ENCODE data around the gene OR6X1.
"Not testable (repeated sequence)": the region's sequence is repeated elsewhere in the genome, so short reads cannot be mapped to it uniquely, and the experiment has no call there.

The OR6X1 gene

GRCh38 chr11:123757976-123758375, 3.7 kb upstream of the OR6X1 start:
- WGBS, 2 experiments, result 90 to 97% methylated on average over 2 to 3 of the region's 3 CpGs
- no peak overlapping the region for H3K27ac ChIP-seq (ENCODE audit: insufficient read depth, low read depth, low read length, poor library complexity, severe bottlenecking)

GRCh38 chr11:123755813-123756212, 1.5 kb upstream of the OR6X1 start:
- 97 to 98% methylated on average over 1 to 3 of the region's 3 CpGs for WGBS, 2 experiments
- no peaks in the 10 kb centered on the region for H3K4me1 ChIP-seq (ENCODE audit: control insufficient read depth, insufficient read depth, low read length)
- H3K27ac ChIP-seq (ENCODE audit: insufficient read depth, low read depth, low read length, poor library complexity, severe bottlenecking), result no peak overlapping the region
- no peak overlapping the region for H3K4me3 ChIP-seq (ENCODE audit: insufficient read depth, low read depth, low read length)
- H3K9me3 ChIP-seq (ENCODE audit: control insufficient read depth, low read length), result no peaks in the 10 kb centered on the region
- no peaks in the 10 kb centered on the region for H3K27me3 ChIP-seq (ENCODE audit: control insufficient read depth, insufficient read depth, low read length, poor library complexity, severe bottlenecking)
- H3K36me3 ChIP-seq (ENCODE audit: control insufficient read depth, insufficient read depth, low read length), result no peaks in the 10 kb centered on the region

More at GRCh38 chr11:123757976-123758375, 3.7 kb upstream of the OR6X1 start:
- Histone ChIP-seq H3K4me1 (ENCODE audit: control insufficient read depth, insufficient read depth, low read length) (no peaks in the 10 kb centered on the region), H3K36me3 (ENCODE audit: control insufficient read depth, insufficient read depth, low read length) (no peaks in the 10 kb centered on the region), H3K4me3 (ENCODE audit: insufficient read depth, low read depth, low read length) (no peak overlapping the region), H3K9me3 (ENCODE audit: control insufficient read depth, low read length) (no peaks in the 10 kb centered on the region), H3K27me3 (ENCODE audit: control insufficient read depth, insufficient read depth, low read length, poor library complexity, severe bottlenecking) (no peaks in the 10 kb centered on the region)

- no peaks in the 10 kb centered on the region for H3K27me3 ChIP-seq (ENCODE audit: control insufficient read depth, insufficient read depth, low read length, poor library complexity, severe bottlenecking)
- H3K4me1 ChIP-seq (ENCODE audit: control insufficient read depth, insufficient read depth, low read length), result no peaks in the 10 kb centered on the region
- H3K9me3 ChIP-seq (ENCODE audit: control insufficient read depth, low read length), result no peaks in the 10 kb centered on the region
- no peak overlapping the region for H3K27ac ChIP-seq (ENCODE audit: insufficient read depth, low read depth, low read length, poor library complexity, severe bottlenecking)
- H3K4me3 ChIP-seq (ENCODE audit: insufficient read depth, low read depth, low read length), result no peak overlapping the region
- H3K36me3 ChIP-seq (ENCODE audit: control insufficient read depth, insufficient read depth, low read length), result no peaks in the 10 kb centered on the region
These were observed 1.0 kb upstream of the OR6X1 start for GRCh38 chr11:123755344-123755743.

- no peak overlapping the region for H3K27ac ChIP-seq (ENCODE audit: insufficient read depth, low read depth, low read length, poor library complexity, severe bottlenecking)
- H3K4me1 ChIP-seq (ENCODE audit: control insufficient read depth, insufficient read depth, low read length), result no peaks in the 10 kb centered on the region
- H3K27me3 ChIP-seq (ENCODE audit: control insufficient read depth, insufficient read depth, low read length, poor library complexity, severe bottlenecking), result no peaks in the 10 kb centered on the region
- no peak overlapping the region for H3K4me3 ChIP-seq (ENCODE audit: insufficient read depth, low read depth, low read length)
- H3K36me3 ChIP-seq (ENCODE audit: control insufficient read depth, insufficient read depth, low read length), result no peaks in the 10 kb centered on the region
- H3K9me3 ChIP-seq (ENCODE audit: control insufficient read depth, low read length), result no peaks in the 10 kb centered on the region
These were observed 1.2 kb downstream of the OR6X1 start for GRCh38 chr11:123753110-123753509.

- Histone ChIP-seq H3K9me3 (ENCODE audit: control insufficient read depth, low read length) (no peaks in the 10 kb centered on the region), H3K27ac (ENCODE audit: insufficient read depth, low read depth, low read length, poor library complexity, severe bottlenecking) (no peak overlapping the region), H3K27me3 (ENCODE audit: control insufficient read depth, insufficient read depth, low read length, poor library complexity, severe bottlenecking) (no peaks in the 10 kb centered on the region), H3K4me3 (ENCODE audit: insufficient read depth, low read depth, low read length) (no peak overlapping the region), H3K4me1 (ENCODE audit: control insufficient read depth, insufficient read depth, low read length) (no peaks in the 10 kb centered on the region), H3K36me3 (ENCODE audit: control insufficient read depth, insufficient read depth, low read length) (no peaks in the 10 kb centered on the region)
- 93 to 100% methylated on average over 1 of the region's 1 CpG for WGBS, 2 experiments
These were observed 2.5 kb downstream of the OR6X1 start for GRCh38 chr11:123751781-123752180.

GRCh38 chr11:123748349-123748748, 6.0 kb downstream of the OR6X1 start:
- H3K36me3 ChIP-seq (ENCODE audit: control insufficient read depth, insufficient read depth, low read length); H3K4me3 ChIP-seq (ENCODE audit: insufficient read depth, low read depth, low read length); H3K27ac ChIP-seq (ENCODE audit: insufficient read depth, low read depth, low read length, poor library complexity, severe bottlenecking); H3K4me1 ChIP-seq (ENCODE audit: control insufficient read depth, insufficient read depth, low read length); H3K9me3 ChIP-seq (ENCODE audit: control insufficient read depth, low read length); H3K27me3 ChIP-seq (ENCODE audit: control insufficient read depth, insufficient read depth, low read length, poor library complexity, severe bottlenecking): not testable (repeated sequence)
- 92 to 93% methylated on average over 2 of the region's 2 CpGs for WGBS, 2 experiments

- H3K9me3 ChIP-seq (ENCODE audit: control insufficient read depth, low read length), result no peaks in the 10 kb centered on the region
- H3K36me3 ChIP-seq (ENCODE audit: control insufficient read depth, insufficient read depth, low read length), result no peaks in the 10 kb centered on the region
- H3K27me3 ChIP-seq (ENCODE audit: control insufficient read depth, insufficient read depth, low read length, poor library complexity, severe bottlenecking), result no peaks in the 10 kb centered on the region
- no peak overlapping the region for H3K27ac ChIP-seq (ENCODE audit: insufficient read depth, low read depth, low read length, poor library complexity, severe bottlenecking)
- no peak overlapping the region for H3K4me3 ChIP-seq (ENCODE audit: insufficient read depth, low read depth, low read length)
- WGBS, 2 experiments, result 8 to 9% methylated on average over 1 of the region's 2 CpGs
- H3K4me1 ChIP-seq (ENCODE audit: control insufficient read depth, insufficient read depth, low read length), result peaks cover 3% of the 10 kb centered on the region
These were observed 8.4 kb downstream of the OR6X1 start for GRCh38 chr11:123745764-123746451.

- no peak overlapping the region for H3K27ac ChIP-seq (ENCODE audit: insufficient read depth, low read depth, low read length, poor library complexity, severe bottlenecking)
- peaks cover 16% of the 10 kb centered on the region for H3K36me3 ChIP-seq (ENCODE audit: control insufficient read depth, insufficient read depth, low read length)
- no peaks in the 10 kb centered on the region for H3K9me3 ChIP-seq (ENCODE audit: control insufficient read depth, low read length)
- H3K4me1 ChIP-seq (ENCODE audit: control insufficient read depth, insufficient read depth, low read length), result peaks cover 12% of the 10 kb centered on the region
- peak overlapping the region; percentile 11 for H3K4me3 ChIP-seq (ENCODE audit: insufficient read depth, low read depth, low read length)
- 3 to 29% methylated on average over 1 to 3 of the region's 3 CpGs for WGBS, 2 experiments
- no peaks in the 10 kb centered on the region for H3K27me3 ChIP-seq (ENCODE audit: control insufficient read depth, insufficient read depth, low read length, poor library complexity, severe bottlenecking)
These were observed 11.6 kb downstream of the OR6X1 start for GRCh38 chr11:123742724-123743120.

- H3K27me3 ChIP-seq (ENCODE audit: control insufficient read depth, insufficient read depth, low read length, poor library complexity, severe bottlenecking), result no peaks in the 10 kb centered on the region
- H3K27ac ChIP-seq (ENCODE audit: insufficient read depth, low read depth, low read length, poor library complexity, severe bottlenecking), result peak overlapping the region; percentile 45
- WGBS, 2 experiments, result 6 to 7% methylated on average over 12 of the region's 12 CpGs
- peaks cover 21% of the 10 kb centered on the region for H3K36me3 ChIP-seq (ENCODE audit: control insufficient read depth, insufficient read depth, low read length)
- H3K4me1 ChIP-seq (ENCODE audit: control insufficient read depth, insufficient read depth, low read length), result peaks cover 12% of the 10 kb centered on the region
- H3K9me3 ChIP-seq (ENCODE audit: control insufficient read depth, low read length), result no peaks in the 10 kb centered on the region
- peak overlapping the region; percentile 63 for H3K4me3 ChIP-seq (ENCODE audit: insufficient read depth, low read depth, low read length)
These were observed 12.1 kb downstream of the OR6X1 start for GRCh38 chr11:123742031-123742723.

GRCh38 chr11:123741159-123742030, 12.9 kb downstream of the OR6X1 start, which contains the start of gene ZNF202:
TSS of gene ZNF202 (minus strand) at chr11:123741660. CDS start at chr11:123730888, 10,772 bp downstream.
- peaks cover 12% of the 10 kb centered on the region for H3K4me1 ChIP-seq (ENCODE audit: control insufficient read depth, insufficient read depth, low read length)
- 0% methylated on average over 67 of the region's 67 CpGs for WGBS, 2 experiments

More at GRCh38 chr11:123741159-123742030, 12.9 kb downstream of the OR6X1 start, which contains the start of gene ZNF202:
- Histone ChIP-seq H3K27ac (ENCODE audit: insufficient read depth, low read depth, low read length, poor library complexity, severe bottlenecking) (peak within 1 kb of the TSS; percentile 53), H3K4me3 (ENCODE audit: insufficient read depth, low read depth, low read length) (peak within 1 kb of the TSS; percentile 63), H3K36me3 (ENCODE audit: control insufficient read depth, insufficient read depth, low read length) (peaks cover 27% of the 10 kb centered on the region), H3K27me3 (ENCODE audit: control insufficient read depth, insufficient read depth, low read length, poor library complexity, severe bottlenecking) (no peaks in the 10 kb centered on the region), H3K9me3 (ENCODE audit: control insufficient read depth, low read length) (no peaks in the 10 kb centered on the region)

Data from ectodermal cell (in vitro differentiated cells).